Stimulated activated CD8-positive, alpha-beta memory T cell treated with anti-CD3 and anti-CD28 coated beads, Interleukin-15, amount 100 ng/mL, for 1 hour (primary cell): ENCODE data around the gene CTSA.
A peak's percentile ranks its signal among the peaks of the same experiment; 100 is the strongest.
"Not testable (repeated sequence)": the region's sequence is repeated elsewhere in the genome, so short reads cannot be mapped to it uniquely, and the experiment has no call there.

Experiments used
- DNase-seq: peaks from one replicate; pipeline ENCODE4 v3.0.0-alpha.2; 2020; ENCODE audit warnings: low read depth

CTSA gene

GRCh38 chr20:45896641-45897161 is 5.6 kb downstream of the CTSA start:
- DNase-seq: no peak

- no peak for DNase-seq
These were observed 6.2 kb downstream of the CTSA start for GRCh38 chr20:45897289-45897688.

GRCh38 chr20:45897692-45898091 is 6.6 kb downstream of the CTSA start:
- no peak for DNase-seq

GRCh38 chr20:45898285-45898684 is 7.2 kb downstream of the CTSA start:
- DNase-seq: no peak

- DNase-seq: no peak
These were observed 8.1 kb downstream of the CTSA start for GRCh38 chr20:45899046-45899835.

GRCh38 chr20:45901332-45901731 is 10.2 kb downstream of the CTSA start:
- DNase-seq: not testable (repeated sequence)

- no peak for DNase-seq
These were observed 11.1 kb downstream of the CTSA start for GRCh38 chr20:45902199-45902701.

GRCh38 chr20:45904583-45905504 is 13.7 kb downstream of the CTSA start:
- DNase-seq: no peak

GRCh38 chr20:45905505-45906079 is 14.5 kb downstream of the CTSA start:
- no peak for DNase-seq

GRCh38 chr20:45907219-45907948 is 16.2 kb downstream of the CTSA start:
- DNase-seq: no peak

- no peak for DNase-seq
These were observed 16.9 kb downstream of the CTSA start for GRCh38 chr20:45908084-45908483.

- no peak for DNase-seq
These were observed 18.2 kb downstream of the CTSA start for GRCh38 chr20:45909336-45909808.

GRCh38 chr20:45909817-45910669 is 18.9 kb downstream of the CTSA start:
- DNase-seq: no peak

GRCh38 chr20:45910670-45911485 is 19.7 kb downstream of the CTSA start:
- peak; percentile 78 for DNase-seq

GRCh38 chr20:45911486-45912343 is 20.6 kb downstream of the CTSA start, which contains the start of gene PLTP:
Gene PLTP, minus strand, starts transcription at chr20:45912155. Its CDS starts 703 bp downstream, at chr20:45911452.
- no peak for DNase-seq

- DNase-seq: no peak
These were observed 21.2 kb downstream of the CTSA start for GRCh38 chr20:45912344-45912682.

- no peak for DNase-seq
These were observed 22.0 kb downstream of the CTSA start for GRCh38 chr20:45913116-45913515.

GRCh38 chr20:45917790-45918141 is 26.6 kb downstream of the CTSA start:
- DNase-seq: no peak
